Mucosa of stomach (tissue), 1 donor: ENCODE results near the gene CSNK2B.
A peak's percentile ranks its signal among the peaks of the same experiment; 100 is the strongest.

ENCODE experiments used
- H3K27me3 ChIP-seq: one replicate; pipeline ENCODE4 v1.7.0; 2013; ENCODE audit warnings: mild to moderate bottlenecking, low read length; ENCODE audit not compliant: control insufficient read depth, insufficient read depth
- H3K36me3 ChIP-seq: one replicate; pipeline ENCODE4 v1.7.0; 2013; ENCODE audit warnings: low read length; ENCODE audit not compliant: control insufficient read depth, insufficient read depth
- H3K4me1 ChIP-seq: one replicate; pipeline ENCODE4 v1.7.0; 2013; ENCODE audit warnings: mild to moderate bottlenecking, low read length; ENCODE audit not compliant: control insufficient read depth, insufficient read depth
- H3K4me3 ChIP-seq: one replicate; pipeline ENCODE4 v1.7.0; 2013; ENCODE audit warnings: low read length
- H3K9ac ChIP-seq: one replicate; pipeline ENCODE4 v1.7.0; 2013; ENCODE audit warnings: mild to moderate bottlenecking, low read length, moderate library complexity
- H3K9me3 ChIP-seq: one replicate; pipeline ENCODE4 v1.7.0; 2013; ENCODE audit warnings: mild to moderate bottlenecking, low read length, moderate library complexity; ENCODE audit not compliant: control insufficient read depth
- donor health status: Pancreatic carcinoma.

The CSNK2B gene

GRCh38 chr6:31690231-31691077 lies 24.6 kb downstream of the CSNK2B start:
- H3K27me3 ChIP-seq, result no peaks in the 10 kb centered on the region
- H3K9me3 ChIP-seq, result no peaks in the 10 kb centered on the region
- peaks cover 21% of the 10 kb centered on the region for H3K4me1 ChIP-seq
- peak overlapping the region; percentile 11 for H3K9ac ChIP-seq
- peaks cover 30% of the 10 kb centered on the region for H3K36me3 ChIP-seq
- no peak overlapping the region for H3K4me3 ChIP-seq

DNA sequence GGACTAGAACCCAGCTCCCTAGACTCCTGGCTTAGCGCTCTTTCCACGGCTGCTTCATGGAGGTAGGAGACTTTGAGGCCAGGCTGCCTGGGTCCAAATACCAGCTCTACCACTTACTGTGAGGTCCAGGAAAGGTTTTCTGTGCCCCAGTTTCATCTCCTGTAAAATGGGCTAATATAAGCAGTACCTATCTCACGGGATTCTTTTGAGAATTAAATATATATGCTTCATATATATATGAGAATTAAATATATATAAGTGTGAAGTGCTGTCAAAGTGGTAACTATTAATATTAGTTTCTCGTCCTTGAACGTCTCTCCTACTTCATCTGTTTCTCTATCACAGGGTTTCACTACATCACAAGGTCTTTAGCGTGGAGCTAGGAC lies 25.2 kb downstream of the CSNK2B start:
- Histone ChIP-seq H3K36me3 (peaks cover 28% of the 10 kb centered on the region), H3K9me3 (no peaks in the 10 kb centered on the region), H3K4me3 (no peak overlapping the region), H3K4me1 (peaks cover 21% of the 10 kb centered on the region), H3K9ac (no peak overlapping the region), H3K27me3 (no peaks in the 10 kb centered on the region)

DNA sequence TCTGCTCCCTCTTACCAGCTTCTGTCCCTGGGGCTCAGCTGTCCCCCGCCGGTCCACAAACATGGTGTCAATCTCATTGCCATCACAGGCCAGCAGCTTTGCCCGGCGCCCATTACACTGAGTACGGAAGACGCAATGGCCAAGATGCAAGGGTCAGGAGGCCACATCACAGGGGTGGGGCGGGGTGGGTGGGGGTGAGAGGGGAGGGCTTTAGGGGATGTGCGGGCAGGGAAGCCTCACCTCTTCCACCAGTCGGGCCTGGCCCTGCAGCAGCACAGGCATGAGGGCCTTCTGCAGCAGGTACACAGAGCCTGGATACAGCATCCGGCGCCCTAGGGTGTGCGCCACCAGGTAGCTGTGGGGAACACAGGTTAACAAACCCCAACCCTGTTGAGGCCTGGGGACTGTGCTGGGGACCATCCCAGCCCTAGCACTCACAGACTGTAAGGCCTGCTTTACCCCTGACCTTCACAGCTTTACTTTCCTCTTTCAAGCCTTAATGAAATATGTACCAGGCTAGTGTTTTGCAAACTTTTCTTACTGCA lies 25.8 kb downstream of the CSNK2B start:
- no peak overlapping the region for H3K4me3 ChIP-seq
- peaks cover 24% of the 10 kb centered on the region for H3K36me3 ChIP-seq
- H3K27me3 ChIP-seq, result no peaks in the 10 kb centered on the region
- peaks cover 21% of the 10 kb centered on the region for H3K4me1 ChIP-seq
- H3K9ac ChIP-seq, result no peak overlapping the region
- H3K9me3 ChIP-seq, result no peaks in the 10 kb centered on the region

GRCh38 chr6:31692353-31692752 lies 26.5 kb downstream of the CSNK2B start:
- Histone ChIP-seq H3K9me3 (no peaks in the 10 kb centered on the region), H3K4me3 (no peak overlapping the region), H3K36me3 (peaks cover 24% of the 10 kb centered on the region), H3K4me1 (peaks cover 21% of the 10 kb centered on the region), H3K9ac (no peak overlapping the region), H3K27me3 (no peaks in the 10 kb centered on the region)

DNA sequence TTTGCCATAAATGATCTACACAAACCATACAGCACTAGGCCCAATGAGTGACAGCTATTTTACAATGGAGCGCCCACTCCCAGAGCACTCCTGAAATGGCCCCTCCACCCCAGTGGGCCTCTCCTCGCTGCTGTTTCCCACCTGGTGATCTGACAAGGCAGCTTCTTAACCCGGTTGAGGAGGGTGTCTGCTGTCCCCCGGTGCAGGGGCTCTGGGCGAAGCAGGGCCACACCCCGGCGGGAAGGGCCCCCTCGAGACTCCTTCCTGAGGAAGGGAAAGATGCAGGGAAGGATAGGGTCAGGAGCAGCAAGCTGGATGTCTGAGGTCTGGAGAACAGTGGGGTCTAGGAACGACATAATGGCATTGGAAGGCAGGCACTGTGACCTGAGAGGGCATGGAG lies 27.0 kb downstream of the CSNK2B start:
- H3K9ac ChIP-seq, result no peak overlapping the region
- peaks cover 21% of the 10 kb centered on the region for H3K4me1 ChIP-seq
- peaks cover 23% of the 10 kb centered on the region for H3K36me3 ChIP-seq
- no peaks in the 10 kb centered on the region for H3K9me3 ChIP-seq
- H3K4me3 ChIP-seq, result no peak overlapping the region
- H3K27me3 ChIP-seq, result no peaks in the 10 kb centered on the region

DNA sequence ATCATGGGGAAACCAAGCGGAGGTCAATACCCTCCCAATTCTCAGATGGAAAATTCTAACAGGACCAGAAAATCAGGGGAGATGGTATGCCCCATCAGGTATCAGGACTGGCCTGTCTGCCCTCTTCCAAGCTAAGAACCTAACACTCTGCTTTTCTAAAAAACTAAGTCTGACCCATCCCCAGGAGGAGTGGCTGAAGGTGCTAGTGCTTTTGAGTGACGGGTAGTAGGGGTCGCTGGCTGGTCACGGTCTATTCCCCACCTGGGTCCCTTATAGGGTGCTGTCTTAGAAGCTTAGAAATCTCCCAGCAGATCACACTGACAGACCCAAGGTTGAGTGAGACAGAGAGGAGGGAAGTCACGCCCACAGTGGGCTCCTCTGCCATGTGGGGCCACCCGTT lies 27.7 kb downstream of the CSNK2B start:
- H3K9ac ChIP-seq, result no peak overlapping the region

DNA sequence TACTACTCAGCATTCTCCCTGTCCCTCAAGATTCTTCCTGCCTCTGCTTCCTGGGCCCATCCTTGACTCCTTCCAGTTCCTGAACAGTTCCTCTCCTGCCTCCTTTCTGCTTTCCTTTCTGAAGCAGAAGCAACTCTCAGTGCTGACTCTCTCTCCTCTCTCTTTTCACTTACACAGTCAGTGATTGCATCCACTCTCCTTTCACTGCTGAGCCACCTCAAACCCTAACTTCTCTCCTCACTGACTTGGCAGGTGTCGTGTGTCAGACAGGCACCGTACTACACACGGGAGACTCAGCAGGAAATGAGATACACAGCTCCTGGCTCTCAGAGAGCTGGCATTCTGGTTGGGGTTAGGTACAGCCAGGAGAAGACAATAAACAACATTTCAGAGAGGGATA lies 31.7 kb downstream of the CSNK2B start:
- H3K27me3 ChIP-seq, result no peaks in the 10 kb centered on the region
- H3K9me3 ChIP-seq, result no peaks in the 10 kb centered on the region
- H3K9ac ChIP-seq, result no peak overlapping the region
- H3K4me3 ChIP-seq, result no peak overlapping the region
- peaks cover 11% of the 10 kb centered on the region for H3K4me1 ChIP-seq
- H3K36me3 ChIP-seq, result no peaks in the 10 kb centered on the region

More for the DNA sequence above, 27.7 kb downstream of the CSNK2B start:
- Histone ChIP-seq H3K4me3 (no peak overlapping the region), H3K9me3 (no peaks in the 10 kb centered on the region), H3K27me3 (no peaks in the 10 kb centered on the region), H3K4me1 (peaks cover 21% of the 10 kb centered on the region), H3K36me3 (peaks cover 16% of the 10 kb centered on the region)

- Histone ChIP-seq H3K4me1 (peaks cover 18% of the 10 kb centered on the region), H3K36me3 (no peaks in the 10 kb centered on the region), H3K27me3 (no peaks in the 10 kb centered on the region), H3K4me3 (no peak overlapping the region), H3K9me3 (no peaks in the 10 kb centered on the region), H3K9ac (no peak overlapping the region)
Observed at GRCh38 chr6:31700740-31701401, 35.0 kb downstream of the CSNK2B start.

- peak overlapping the region; percentile 82 for H3K9ac ChIP-seq
- peak overlapping the region; percentile 47 for H3K4me3 ChIP-seq
- H3K9me3 ChIP-seq, result no peaks in the 10 kb centered on the region
- peaks cover 18% of the 10 kb centered on the region for H3K4me1 ChIP-seq
- no peaks in the 10 kb centered on the region for H3K27me3 ChIP-seq
- H3K36me3 ChIP-seq, result no peaks in the 10 kb centered on the region
Observed at GRCh38 chr6:31701666-31702404, 36.0 kb downstream of the CSNK2B start.

GRCh38 chr6:31702405-31702818 lies 36.5 kb downstream of the CSNK2B start:
- Histone ChIP-seq H3K9me3 (no peaks in the 10 kb centered on the region), H3K4me1 (peaks cover 18% of the 10 kb centered on the region), H3K9ac (peak overlapping the region; percentile 82), H3K4me3 (peak overlapping the region; percentile 47), H3K36me3 (no peaks in the 10 kb centered on the region), H3K27me3 (no peaks in the 10 kb centered on the region)

GRCh38 chr6:31702819-31703716 lies 37.2 kb downstream of the CSNK2B start, which contains the start of gene ABHD16A:
Gene ABHD16A (minus strand): TSS chr6:31703324. CDS start chr6:31703281, 43 bp downstream.
- H3K36me3 ChIP-seq, result no peaks in the 10 kb centered on the region
- no peaks in the 10 kb centered on the region for H3K9me3 ChIP-seq

More at GRCh38 chr6:31702819-31703716, 37.2 kb downstream of the CSNK2B start, which contains the start of gene ABHD16A:
- H3K4me1 ChIP-seq, result peaks cover 18% of the 10 kb centered on the region
- no peaks in the 10 kb centered on the region for H3K27me3 ChIP-seq
- H3K4me3 ChIP-seq, result peak within 1 kb of the TSS; percentile 47
- H3K9ac ChIP-seq, result peak within 1 kb of the TSS; percentile 82
